KMS-11 (cell line): Measurements from ENCODE around the gene PC.
A peak's percentile ranks its signal among the peaks of the same experiment; 100 is the strongest.

Source experiments
- H2AFZ ChIP-seq: fragments of 200-600 bp; sonication (generic); 2 replicates; pipeline ENCODE4 v1.6.1; 2016; ENCODE audit warnings: antibody characterized with exemption, mixed run types, low read depth
- H3K27ac ChIP-seq: fragments of 200-600 bp; sonication (generic); 2 replicates; pipeline ENCODE4 v1.6.1; 2016; ENCODE audit warnings: mild to moderate bottlenecking, mixed run types
- H3K27me3 ChIP-seq: fragments of 200-600 bp; sonication (generic); 2 replicates; pipeline ENCODE4 v1.6.1; 2017; ENCODE audit warnings: mild to moderate bottlenecking, low read depth, mixed run types, moderate library complexity; ENCODE audit not compliant: insufficient read depth
- H3K36me3 ChIP-seq: fragments of 200-600 bp; sonication (generic); 2 replicates; pipeline ENCODE4 v1.6.1; 2017; ENCODE audit warnings: mild to moderate bottlenecking, mixed run types; ENCODE audit not compliant: insufficient read depth
- H3K4me1 ChIP-seq: fragments of 200-600 bp; sonication (generic); 2 replicates; pipeline ENCODE4 v1.6.1; 2016; ENCODE audit warnings: mild to moderate bottlenecking, low read depth, mixed run types; ENCODE audit not compliant: poor library complexity, severe bottlenecking
- H3K4me2 ChIP-seq: fragments of 200-600 bp; sonication (generic); 2 replicates; pipeline ENCODE4 v1.7.0; 2016; ENCODE audit warnings: mild to moderate bottlenecking, mixed run types
- H3K4me3 ChIP-seq: fragments of 200-600 bp; sonication (generic); IDR thresholded peaks from 2 replicates; pipeline ENCODE4 v1.6.1; 2017; ENCODE audit warnings: low read depth, low read length, mixed read lengths; ENCODE audit not compliant: insufficient read depth
- H3K79me2 ChIP-seq: fragments of 200-600 bp; sonication (generic); 2 replicates; pipeline ENCODE4 v1.6.1; 2016; ENCODE audit warnings: low read depth, mixed run types; ENCODE audit not compliant: insufficient read depth
- H3K9ac ChIP-seq: fragments of 200-600 bp; sonication (generic); 2 replicates; pipeline ENCODE4 v1.6.1; 2016; ENCODE audit warnings: mild to moderate bottlenecking, mixed run types
- H4K20me1 ChIP-seq: fragments of 200-600 bp; sonication (generic); 2 replicates; pipeline ENCODE4 v1.6.1; 2016; ENCODE audit warnings: mild to moderate bottlenecking, mixed run types; ENCODE audit not compliant: insufficient read depth
- CTCF ChIP-seq: fragments of 200-600 bp; sonication (generic); conservative IDR thresholded peaks from 2 replicates; pipeline ENCODE4 v1.6.1; 2017; ENCODE audit warnings: low read depth, mild to moderate bottlenecking, antibody characterized with exemption, low read length, moderate library complexity, mixed read lengths

PC gene

GRCh38 chr11:66976925-66977324, 18.7 kb upstream of the PC start:
- Histone ChIP-seq H3K4me1 (peaks cover 9% of the 10 kb centered on the region), H3K27me3 (no peaks in the 10 kb centered on the region), H3K4me2 (no peak overlapping the region), H3K4me3 (no peak overlapping the region), H2AFZ (no peak overlapping the region), H3K36me3 (no peaks in the 10 kb centered on the region), H4K20me1 (no peaks in the 10 kb centered on the region), H3K27ac (no peak overlapping the region), H3K79me2 (no peaks in the 10 kb centered on the region), H3K9ac (no peak overlapping the region)
- TF ChIP-seq CTCF, result no peak

- Histone ChIP-seq H3K36me3 (no peaks in the 10 kb centered on the region), H3K27me3 (no peaks in the 10 kb centered on the region), H4K20me1 (no peaks in the 10 kb centered on the region), H3K79me2 (no peaks in the 10 kb centered on the region), H3K27ac (no peak overlapping the region), H3K9ac (no peak overlapping the region), H3K4me3 (no peak overlapping the region), H3K4me2 (no peak overlapping the region), H2AFZ (no peak overlapping the region), H3K4me1 (peaks cover under 1% of the 10 kb centered on the region)
- TF ChIP-seq CTCF, result peak; percentile 69
These were observed 17.9 kb upstream of the PC start for GRCh38 chr11:66976028-66976467.

- no peak overlapping the region for H3K4me2 ChIP-seq
- no peaks in the 10 kb centered on the region for H4K20me1 ChIP-seq
- no peak overlapping the region for H3K4me3 ChIP-seq
- no peak for TF ChIP-seq CTCF
- H3K4me1 ChIP-seq, result no peaks in the 10 kb centered on the region
- H3K36me3 ChIP-seq, result no peaks in the 10 kb centered on the region
- no peak overlapping the region for H3K9ac ChIP-seq
- no peak overlapping the region for H2AFZ ChIP-seq
- H3K27ac ChIP-seq, result no peak overlapping the region
- H3K79me2 ChIP-seq, result no peaks in the 10 kb centered on the region
- H3K27me3 ChIP-seq, result no peaks in the 10 kb centered on the region
These were observed 17.3 kb upstream of the PC start for GRCh38 chr11:66975405-66976027.

GRCh38 chr11:66974724-66975404, 16.7 kb upstream of the PC start, which contains the start of gene C11orf86:
Gene C11orf86 (plus strand): TSS chr11:66975304. CDS start chr11:66975363, 59 bp downstream.
- H4K20me1 ChIP-seq, result no peaks in the 10 kb centered on the region
- no peaks in the 10 kb centered on the region for H3K4me1 ChIP-seq
- H3K9ac ChIP-seq, result no peak within 1 kb of the TSS
- no peaks in the 10 kb centered on the region for H3K36me3 ChIP-seq
- no peak within 1 kb of the TSS for H2AFZ ChIP-seq
- H3K27me3 ChIP-seq, result no peaks in the 10 kb centered on the region
- H3K4me3 ChIP-seq, result no peak within 1 kb of the TSS
- H3K79me2 ChIP-seq, result no peaks in the 10 kb centered on the region
- H3K27ac ChIP-seq, result no peak within 1 kb of the TSS
- no peak within 1 kb of the TSS for H3K4me2 ChIP-seq
- TF ChIP-seq CTCF, result no peak
